Stimulated activated CD4-positive, alpha-beta T cell treated with anti-CD3 and anti-CD28 coated beads, Interleukin-1b, Interleukin-23, amount 100 ng/mL, for 1 hour (primary cell): ENCODE measurements around the gene SERINC2.

Source experiments
- DNase-seq, 2 donors: peaks; one replicate each; pipeline ENCODE4 v3.0.0-alpha.2; 2020; ENCODE audit warnings: low read depth in 2 of 2

The SERINC2 gene

GRCh38 chr1:31412732-31413404 is at the start of gene SERINC2:
SERINC2 (plus strand) TSS chr1:31413213; CDS start chr1:31413266, 53 bp downstream.
- no peak for DNase-seq

GRCh38 chr1:31364561-31365250 is 48.3 kb upstream of the SERINC2 start:
- DNase-seq: no peak

GRCh38 chr1:31366796-31367195 is 46.2 kb upstream of the SERINC2 start:
- DNase-seq: no peak

GRCh38 chr1:31368611-31369107 is 44.4 kb upstream of the SERINC2 start:
- DNase-seq: no peak

- DNase-seq: no peak
These were observed 43.0 kb upstream of the SERINC2 start for GRCh38 chr1:31370021-31370420.

GRCh38 chr1:31370565-31370964 is 42.4 kb upstream of the SERINC2 start:
- DNase-seq: no peak

- DNase-seq: no peak
These were observed 41.7 kb upstream of the SERINC2 start for GRCh38 chr1:31371121-31371959.

- DNase-seq: no peak
These were observed 41.0 kb upstream of the SERINC2 start for GRCh38 chr1:31372051-31372450.

- no peak for DNase-seq
These were observed 40.3 kb upstream of the SERINC2 start for GRCh38 chr1:31372751-31373055.

- no peak for DNase-seq
These were observed 39.7 kb upstream of the SERINC2 start, which contains the start of gene FABP3 for GRCh38 chr1:31373056-31373896. FABP3 (minus strand) TSS chr1:31373076; CDS start chr1:31373014, 62 bp downstream.

GRCh38 chr1:31373897-31374486 is 39.0 kb upstream of the SERINC2 start:
- DNase-seq: no peak

GRCh38 chr1:31374511-31375196 is 38.4 kb upstream of the SERINC2 start:
- DNase-seq: no peak

- no peak for DNase-seq
These were observed 36.5 kb upstream of the SERINC2 start for GRCh38 chr1:31376375-31377134.

GRCh38 chr1:31377364-31377863 is 35.6 kb upstream of the SERINC2 start:
- DNase-seq: no peak

- DNase-seq: no peak
These were observed 35.0 kb upstream of the SERINC2 start for GRCh38 chr1:31378001-31378400.

GRCh38 chr1:31380181-31380580 is 32.8 kb upstream of the SERINC2 start:
- no peak for DNase-seq

- DNase-seq: no peak
These were observed 31.4 kb upstream of the SERINC2 start for GRCh38 chr1:31381394-31382294.

- DNase-seq: no peak
These were observed 30.5 kb upstream of the SERINC2 start for GRCh38 chr1:31382379-31382989.
